Activated T-helper 1 cell treated with Interleukin-2 at 50 U/mL for 16 hours (primary cell): Measurements from ENCODE around the gene RNF166.
"Not testable (repeated sequence)": the region's sequence is repeated elsewhere in the genome, so short reads cannot be mapped to it uniquely, and the experiment has no call there.

Source experiments
- DNase-seq: peaks from one replicate; pipeline ENCODE4 v3.0.0-alpha.2; 2020; ENCODE audit warnings: low read depth

The RNF166 gene

GRCh38 chr16:88673716-88674379 lies 32.4 kb downstream of the RNF166 start:
- no peak for DNase-seq

GRCh38 chr16:88672776-88673175 lies 33.4 kb downstream of the RNF166 start:
- no peak for DNase-seq

GRCh38 chr16:88671806-88672205 lies 34.4 kb downstream of the RNF166 start:
- DNase-seq, result no peak

GRCh38 chr16:88669980-88670379 lies 36.2 kb downstream of the RNF166 start:
- DNase-seq, result no peak

- DNase-seq, result not testable (repeated sequence)
Measured at GRCh38 chr16:88669493-88669892, 36.7 kb downstream of the RNF166 start.

- DNase-seq, result no peak
Measured at GRCh38 chr16:88667461-88667860, 38.7 kb downstream of the RNF166 start.

GRCh38 chr16:88665570-88665969 lies 40.6 kb downstream of the RNF166 start:
- no peak for DNase-seq

- no peak for DNase-seq
Measured at GRCh38 chr16:88665148-88665547, 41.1 kb downstream of the RNF166 start.

- DNase-seq, result peak; percentile 93
Measured at GRCh38 chr16:88662843-88663606, 43.2 kb downstream of the RNF166 start, which contains the start of gene MVD. Gene MVD (minus strand): TSS chr16:88663091. CDS start chr16:88663080, 11 bp downstream.

- no peak for DNase-seq
Measured at GRCh38 chr16:88662222-88662842, 43.9 kb downstream of the RNF166 start.

GRCh38 chr16:88661468-88661867 lies 44.7 kb downstream of the RNF166 start:
- no peak for DNase-seq

GRCh38 chr16:88659160-88659559 lies 47.0 kb downstream of the RNF166 start:
- DNase-seq, result no peak

GRCh38 chr16:88658714-88659113 lies 47.5 kb downstream of the RNF166 start:
- DNase-seq, result no peak

GRCh38 chr16:88657371-88657770 lies 48.8 kb downstream of the RNF166 start:
- DNase-seq, result no peak

- no peak for DNase-seq
Measured at GRCh38 chr16:88656291-88656980, 49.8 kb downstream of the RNF166 start.

- DNase-seq, result no peak
Measured at GRCh38 chr16:88655733-88656281, 50.4 kb downstream of the RNF166 start.

GRCh38 chr16:88655053-88655732 lies 51.0 kb downstream of the RNF166 start:
- no peak for DNase-seq

GRCh38 chr16:88654363-88655052 lies 51.7 kb downstream of the RNF166 start:
- DNase-seq, result no peak

- DNase-seq, result no peak
Measured at GRCh38 chr16:88653596-88654362, 52.4 kb downstream of the RNF166 start.

- no peak for DNase-seq
Measured at GRCh38 chr16:88653101-88653500, 53.1 kb downstream of the RNF166 start.
